Thyroid gland (tissue), 4 donors: ENCODE measurements around the gene ZIK1. TPM values are rescaled to one million over a fixed set of nuclear protein-coding genes. Genes with fewer than 3 reads are reported as not detected.

Experiments
- DNase-seq, 2 donors: peaks; one replicate each; pipeline ENCODE4 v3.0.0-alpha.2; 2019
- H3K27ac ChIP-seq, 3 donors: fragments of 200-600 bp; sonication (generic); 1 replicate in 2 of 3; 2 replicates in 1 of 3; pipeline ENCODE4 v1.5.1; 2016 to 2019; ENCODE audit warnings: mild to moderate bottlenecking in 1 of 3, moderate library complexity in 1 of 3
- H3K27me3 ChIP-seq: fragments of 200-600 bp; sonication (generic); one replicate; pipeline ENCODE4 v1.5.1; 2019
- H3K36me3 ChIP-seq, 2 donors: fragments of 200-600 bp; sonication (generic); one replicate each; pipeline ENCODE4 v1.5.1; 2016 to 2019
- H3K4me1 ChIP-seq, 2 donors: fragments of 200-600 bp; sonication (generic); one replicate each; pipeline ENCODE4 v1.5.1; 2017 to 2019
- H3K4me3 ChIP-seq, 3 donors: fragments of 200-600 bp; sonication (generic); replicated peaks in 1 of 3; 1 replicate in 2 of 3; 2 replicates in 1 of 3; pipeline ENCODE4 v1.5.1; 2016; ENCODE audit warnings: mild to moderate bottlenecking in 1 of 3
- H3K9me3 ChIP-seq: fragments of 200-600 bp; sonication (generic); one replicate; pipeline ENCODE4 v1.5.1; 2017
- CTCF ChIP-seq, 6 experiments: fragments of 200-600 bp in 3 of 6; fragments of 450-650 bp in 3 of 6; sonication (generic) in 3 of 6; IDR thresholded peaks; one replicate each; pipeline ENCODE4 v1.5.1; 2016 to 2019; ENCODE audit warnings: antibody characterized with exemption in 6 of 6, mild to moderate bottlenecking in 2 of 6, inconsistent platforms in 1 of 6, moderate library complexity in 1 of 6
- POLR2A ChIP-seq, 2 donors: fragments of 450-650 bp; IDR thresholded peaks; one replicate each; pipeline ENCODE4 v1.6.1; 2017; ENCODE audit warnings: antibody characterized with exemption in 2 of 2, mild to moderate bottlenecking in 2 of 2, moderate library complexity in 1 of 2
- WGBS, 2 donors: methylation state at CpG; one replicate each; pipeline ENCODE4 v1.1.5; 2017; 5-methylcytosine and 5-hydroxymethylcytosine counted together
- intact Hi-C: fragments of 100-400 bp; cut with DNase I; formaldehyde crosslinking; loops from one replicate; pipeline ENCODE4 v1.15.1; 2023
- total RNA-seq, 4 donors: library from RNA; depleted of rRNA; stranded (reverse); fragments of >200 nt; gene quantifications; one replicate each; pipeline ENCODE4 v1.2.3, GENCODE V29; 2016

The ZIK1 gene
- total RNA-seq, 4 donors from 2014 or later, result 8.9 to 19.7 (median 13.7) TPM

GRCh38 chr19:57558525-57558924 is 25.4 kb upstream of the ZIK1 start:
- intact Hi-C loops, result no loop called here
- WGBS, 2 donors, result 26 to 27% methylated on average over 6 of the region's 6 CpGs
- no peak for DNase-seq
- Histone ChIP-seq H3K4me3 (peak overlapping the region in 2 of 3 donors; percentile 19 to 81), H3K27ac (no peak overlapping the region), H3K36me3 (peaks cover 26 to 27% of the 10 kb centered on the region in 2 donors), H3K9me3 (no peaks in the 10 kb centered on the region), H3K27me3 (no peaks in the 10 kb centered on the region), H3K4me1 (peaks cover 9 to 11% of the 10 kb centered on the region in 2 donors)
- TF ChIP-seq POLR2A (IDR thresholded peaks at IDR 0.05) (no peak), CTCF (IDR thresholded peaks at IDR 0.05) (no peak)

- Histone ChIP-seq H3K27me3 (no peaks in the 10 kb centered on the region), H3K4me3 (peak overlapping the region; percentile 19 to 87 (median 81)), H3K4me1 (peaks cover 9 to 11% of the 10 kb centered on the region in 2 donors), H3K36me3 (peaks cover 22% of the 10 kb centered on the region in 2 donors), H3K27ac (peak overlapping the region in 1 of 3 donors; percentile 19), H3K9me3 (no peaks in the 10 kb centered on the region)
- TF ChIP-seq CTCF (IDR thresholded peaks at IDR 0.05), result no peak
- TF ChIP-seq POLR2A (IDR thresholded peaks at IDR 0.05), result no peak
- 1 to 2% methylated on average over 20 to 22 of the region's 22 CpGs for WGBS, 2 donors
- peak; percentile 22 to 34 for DNase-seq
- intact Hi-C loops, result no loop called here
These were observed 24.9 kb upstream of the ZIK1 start for GRCh38 chr19:57559008-57559403.

- Histone ChIP-seq H3K27me3 (no peaks in the 10 kb centered on the region), H3K4me1 (peaks cover 9 to 11% of the 10 kb centered on the region in 2 donors), H3K36me3 (peaks cover 17% of the 10 kb centered on the region in 2 donors), H3K4me3 (peak within 1 kb of the TSS; percentile 19 to 87 (median 81)), H3K9me3 (no peaks in the 10 kb centered on the region), H3K27ac (peak within 1 kb of the TSS in 1 of 3 donors; percentile 19)
- peak; percentile 92 for DNase-seq
- intact Hi-C loops, result no loop called here
- TF ChIP-seq CTCF (IDR thresholded peaks at IDR 0.05) (no peak), POLR2A (IDR thresholded peaks at IDR 0.05) (peak in 1 of 2 donors; percentile 70)
- 0% methylated on average over 29 to 47 of the region's 56 CpGs for WGBS, 2 donors
These were observed 24.4 kb upstream of the ZIK1 start, which contains the start of gene ZNF550 for GRCh38 chr19:57559404-57560025. Gene ZNF550, minus strand, starts transcription at chr19:57559863. Its CDS starts 181 bp downstream, at chr19:57559682.

GRCh38 chr19:57560049-57560491 is 23.9 kb upstream of the ZIK1 start:
- TF ChIP-seq POLR2A (IDR thresholded peaks at IDR 0.05), result no peak
- TF ChIP-seq CTCF (IDR thresholded peaks at IDR 0.05), result no peak
- H3K27ac ChIP-seq, result peak overlapping the region in 1 of 3 donors; percentile 19
- peak; percentile 3 to 13 for DNase-seq
- 22% methylated on average over 23 of the region's 23 CpGs for WGBS, 2 donors
- no peaks in the 10 kb centered on the region for H3K9me3 ChIP-seq
- intact Hi-C loops, result no loop called here
- peaks cover 11 to 13% of the 10 kb centered on the region in 2 donors for H3K36me3 ChIP-seq
- no peaks in the 10 kb centered on the region for H3K27me3 ChIP-seq
- H3K4me1 ChIP-seq, result peaks cover 9 to 11% of the 10 kb centered on the region in 2 donors
- peak overlapping the region; percentile 19 to 87 (median 81) for H3K4me3 ChIP-seq

- no peak for DNase-seq
- TF ChIP-seq CTCF (IDR thresholded peaks at IDR 0.05), result no peak
- TF ChIP-seq POLR2A (IDR thresholded peaks at IDR 0.05), result no peak
- Histone ChIP-seq H3K27me3 (no peaks in the 10 kb centered on the region), H3K27ac (no peak overlapping the region), H3K4me1 (peaks cover 4% of the 10 kb centered on the region in 2 donors), H3K9me3 (peaks cover 5% of the 10 kb centered on the region), H3K4me3 (no peak overlapping the region), H3K36me3 (no peaks in the 10 kb centered on the region)
- WGBS, 2 donors, result 59 to 70% methylated on average over 1 of the region's 1 CpG
- intact Hi-C loops, result no loop called here
These were observed 20.4 kb upstream of the ZIK1 start for GRCh38 chr19:57563547-57563946.
